Ovary (tissue), 9 donors: Measurements from ENCODE around the gene KCNIP4. TPM values are rescaled to one million over a fixed set of nuclear protein-coding genes. Genes with fewer than 3 reads are reported as not detected.

Source experiments
- DNase-seq, 5 donors: peaks; one replicate each; pipeline ENCODE4 v3.0.0-alpha.2; 2019 to 2020
- H3K27ac ChIP-seq, 2 donors: fragments of 200-600 bp; one replicate each; pipeline versions ENCODE4 v1.5.1 to v1.8.0; 2019 to 2022
- H3K27me3 ChIP-seq: fragments of 200-600 bp; one replicate; pipeline ENCODE4 v1.8.0; 2022
- H3K36me3 ChIP-seq: fragments of 200-600 bp; sonication (generic); one replicate; pipeline ENCODE4 v1.5.1; 2019
- H3K4me1 ChIP-seq: one replicate; pipeline ENCODE4 v1.8.1; 2013; ENCODE audit warnings: mild to moderate bottlenecking, moderate library complexity; ENCODE audit not compliant: insufficient read depth
- H3K4me3 ChIP-seq: fragments of 200-600 bp; sonication (generic); one replicate; pipeline ENCODE4 v1.5.1; 2017
- H3K9me3 ChIP-seq, 2 donors: fragments of 200-600 bp in 1 of 2; sonication (generic) in 1 of 2; one replicate each; pipeline versions ENCODE4 v1.5.1 to v1.8.1; 2013 to 2019; ENCODE audit warnings: mild to moderate bottlenecking in 1 of 2, moderate library complexity in 1 of 2
- EP300 ChIP-seq: sonication (generic); formaldehyde crosslinking; IDR thresholded peaks from one replicate; pipeline ENCODE4 v1.6.1; 2017; ENCODE audit warnings: antibody characterized with exemption
- POLR2A ChIP-seq: fragments of 450-650 bp; IDR thresholded peaks from one replicate; pipeline ENCODE4 v1.6.1; 2017; ENCODE audit warnings: antibody characterized with exemption, mild to moderate bottlenecking, moderate library complexity
- WGBS, 3 donors: extraction: QIAGEN DNeasy Blood & Tissue Kit in 1 of 3; methylation state at CpG; one replicate each; pipeline versions ENCODE4 v1.1.5 to v1.1.7; 2013 to 2017; 5-methylcytosine and 5-hydroxymethylcytosine counted together
- intact Hi-C, 4 donors: fragments of 100-400 bp; cut with DNase I; formaldehyde crosslinking; loops; one replicate each; pipeline versions ENCODE4 v1.11.0 to v1.15.1; 2022 to 2023
- polyA plus RNA-seq, 2 donors: library from polyadenylated mRNA; stranded (reverse); fragments of 200-250 nt in 1 of 2; fragments of 350-450 nt in 1 of 2; fragmentation: Illumina TruSeq in 1 of 2; extraction: RNeasy Lipid Tissue Mini Kit (QIAGEN cat#74804) in 1 of 2; gene quantifications; one replicate each; pipeline ENCODE4 v1.2.3, GENCODE V29; 2013 to 2014
- total RNA-seq, 7 donors: library from RNA; depleted of rRNA in 2 of 7; stranded (reverse); fragments of >200 nt in 2 of 7; fragmentation: NEBNext Ultra II Directional in 3 of 7; extraction: Animal tissue kit (Norgen Biotek cat#: 25700) in 3 of 7; gene quantifications; one replicate each; pipeline versions ENCODE4 v1.1.0 to v1.2.4, GENCODE V29; 2016 to 2023
- TF ChIP-seq, protein P1 (sequence below), 3 donors: fragments of 450-650 bp in 2 of 3; fragments of 200-600 bp in 1 of 3; IDR thresholded peaks; one replicate each; pipeline versions ENCODE4 v1.5.1 to v1.8.0; 2016 to 2022; ENCODE audit warnings: antibody characterized with exemption in 3 of 3, mild to moderate bottlenecking in 1 of 3
- donor health status: DM: no; HTN: no; CAD: no; lungs with moderate emphysema.
- donor health status: DM: no; HTN: no; CAD: no.
- donor health status: Bipolar disorder and iron deficiency.
- donor health status: DM: yes; HTN: yes; CAD: no.
- donor health status: DM: no; HTN: no; CAD: no.
- donor health status: DM: yes; HTN: yes; CAD: no.

Gene KCNIP4
- total and polyA plus RNA-seq, 9 donors, result 0.11 to 3.9 (median 0.93) TPM; not detected in 1

DNA sequence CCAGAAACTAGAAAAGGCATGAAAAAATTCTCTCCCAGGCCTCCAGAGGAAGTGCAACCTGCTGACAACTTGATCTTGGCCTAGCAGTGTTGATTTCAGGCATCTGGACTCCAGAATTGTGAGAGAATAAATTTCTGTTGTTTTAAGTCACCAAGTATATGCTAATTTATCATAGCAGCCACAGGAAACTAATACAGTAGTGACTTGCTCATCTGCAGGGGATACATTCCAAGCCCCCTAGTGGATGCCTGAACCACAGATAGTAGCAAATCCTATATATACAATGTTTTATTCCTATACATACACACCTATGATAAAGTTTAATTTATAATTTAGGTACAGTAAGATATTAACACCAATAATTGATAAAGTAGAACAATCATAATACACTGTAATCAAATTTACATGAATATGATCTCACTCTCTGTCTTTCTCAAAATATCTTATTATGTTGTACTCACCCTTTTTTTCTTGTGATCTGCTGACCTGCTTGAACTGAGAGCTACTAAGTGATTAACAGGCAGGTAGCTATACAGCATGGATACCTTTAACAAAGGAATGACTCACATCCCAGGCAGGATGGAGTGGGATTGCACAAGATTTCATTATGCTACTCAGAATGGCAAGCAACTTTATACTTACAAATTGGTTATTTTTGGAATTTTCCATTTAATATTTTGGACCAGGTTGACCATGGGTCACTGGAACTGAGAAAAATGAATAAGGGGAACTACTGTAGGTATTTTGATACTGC lies 501.1 kb downstream of the KCNIP4 start:
- no peak for DNase-seq
- TF ChIP-seq EP300, result no peak
- no peak for TF ChIP-seq POLR2A
- TF ChIP-seq, protein P1, sequence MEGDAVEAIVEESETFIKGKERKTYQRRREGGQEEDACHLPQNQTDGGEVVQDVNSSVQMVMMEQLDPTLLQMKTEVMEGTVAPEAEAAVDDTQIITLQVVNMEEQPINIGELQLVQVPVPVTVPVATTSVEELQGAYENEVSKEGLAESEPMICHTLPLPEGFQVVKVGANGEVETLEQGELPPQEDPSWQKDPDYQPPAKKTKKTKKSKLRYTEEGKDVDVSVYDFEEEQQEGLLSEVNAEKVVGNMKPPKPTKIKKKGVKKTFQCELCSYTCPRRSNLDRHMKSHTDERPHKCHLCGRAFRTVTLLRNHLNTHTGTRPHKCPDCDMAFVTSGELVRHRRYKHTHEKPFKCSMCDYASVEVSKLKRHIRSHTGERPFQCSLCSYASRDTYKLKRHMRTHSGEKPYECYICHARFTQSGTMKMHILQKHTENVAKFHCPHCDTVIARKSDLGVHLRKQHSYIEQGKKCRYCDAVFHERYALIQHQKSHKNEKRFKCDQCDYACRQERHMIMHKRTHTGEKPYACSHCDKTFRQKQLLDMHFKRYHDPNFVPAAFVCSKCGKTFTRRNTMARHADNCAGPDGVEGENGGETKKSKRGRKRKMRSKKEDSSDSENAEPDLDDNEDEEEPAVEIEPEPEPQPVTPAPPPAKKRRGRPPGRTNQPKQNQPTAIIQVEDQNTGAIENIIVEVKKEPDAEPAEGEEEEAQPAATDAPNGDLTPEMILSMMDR (IDR thresholded peaks at IDR 0.05), result no peak
- Histone ChIP-seq H3K4me3 (no peak overlapping the region), H3K9me3 (no peaks in the 10 kb centered on the region), H3K27me3 (no peaks in the 10 kb centered on the region), H3K4me1 (no peaks in the 10 kb centered on the region), H3K36me3 (no peaks in the 10 kb centered on the region), H3K27ac (no peak overlapping the region)
- intact Hi-C loops, result no loop called here

DNA sequence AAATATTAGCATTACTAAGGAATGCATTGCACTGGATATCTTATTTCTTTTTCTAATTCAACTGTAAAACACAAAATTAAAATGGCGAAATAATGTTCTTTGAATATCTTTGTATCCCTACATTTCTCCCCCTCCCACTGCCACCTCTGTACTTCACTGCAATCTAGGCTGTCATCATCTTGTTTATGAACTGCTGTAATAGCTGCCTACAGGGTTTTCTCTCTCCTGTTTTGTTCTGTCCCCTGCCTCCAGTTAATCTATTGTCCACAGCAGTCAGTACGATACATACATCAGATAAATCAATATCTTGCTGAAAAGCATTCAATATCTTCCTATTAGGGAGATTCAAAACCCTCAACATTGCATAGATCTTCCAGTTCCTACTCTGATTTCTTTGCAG lies 528.4 kb downstream of the KCNIP4 start:
- TF ChIP-seq EP300, result no peak
- TF ChIP-seq, protein P1 (IDR thresholded peaks at IDR 0.05), result no peak
- TF ChIP-seq POLR2A, result no peak
- 74 to 88% (median 84%) methylated on average over 2 of the region's 2 CpGs for WGBS, 3 donors
- intact Hi-C loops, result no loop called here
- Histone ChIP-seq H3K9me3 (no peaks in the 10 kb centered on the region), H3K4me1 (no peaks in the 10 kb centered on the region), H3K36me3 (no peaks in the 10 kb centered on the region), H3K4me3 (no peak overlapping the region), H3K27ac (no peak overlapping the region), H3K27me3 (no peaks in the 10 kb centered on the region)
- no peak for DNase-seq

DNA sequence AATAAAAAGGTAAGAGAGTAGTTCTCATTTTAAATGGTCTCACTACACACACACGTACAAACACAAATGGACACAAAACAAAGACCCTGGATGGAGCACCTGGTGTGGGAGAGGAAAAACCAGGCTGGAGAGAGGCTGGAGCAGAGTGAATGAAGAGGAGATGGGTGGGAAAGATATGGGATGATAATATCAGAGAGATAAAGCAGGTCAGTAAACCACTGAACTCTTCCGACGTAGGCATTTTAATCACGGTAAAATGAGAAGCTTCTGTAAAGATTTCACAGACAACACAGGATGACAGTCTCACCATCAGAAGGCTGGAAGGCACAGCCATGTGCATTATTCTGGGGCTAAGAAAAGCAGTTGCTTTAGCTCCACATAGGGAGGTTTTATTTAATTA lies 532.8 kb downstream of the KCNIP4 start:
- Histone ChIP-seq H3K36me3 (no peaks in the 10 kb centered on the region), H3K27ac (no peak overlapping the region), H3K4me1 (no peaks in the 10 kb centered on the region), H3K27me3 (no peaks in the 10 kb centered on the region), H3K4me3 (no peak overlapping the region), H3K9me3 (no peaks in the 10 kb centered on the region)
- DNase-seq, result no peak
- whole genome bisulfite sequencing, 3 donors, result 79 to 82% (median 82%) methylated on average over 4 of the region's 4 CpGs
- intact Hi-C loops, result no loop called here
- TF ChIP-seq POLR2A (no peak), EP300 (no peak)
- TF ChIP-seq, protein P1 (IDR thresholded peaks at IDR 0.05), result no peak

DNA sequence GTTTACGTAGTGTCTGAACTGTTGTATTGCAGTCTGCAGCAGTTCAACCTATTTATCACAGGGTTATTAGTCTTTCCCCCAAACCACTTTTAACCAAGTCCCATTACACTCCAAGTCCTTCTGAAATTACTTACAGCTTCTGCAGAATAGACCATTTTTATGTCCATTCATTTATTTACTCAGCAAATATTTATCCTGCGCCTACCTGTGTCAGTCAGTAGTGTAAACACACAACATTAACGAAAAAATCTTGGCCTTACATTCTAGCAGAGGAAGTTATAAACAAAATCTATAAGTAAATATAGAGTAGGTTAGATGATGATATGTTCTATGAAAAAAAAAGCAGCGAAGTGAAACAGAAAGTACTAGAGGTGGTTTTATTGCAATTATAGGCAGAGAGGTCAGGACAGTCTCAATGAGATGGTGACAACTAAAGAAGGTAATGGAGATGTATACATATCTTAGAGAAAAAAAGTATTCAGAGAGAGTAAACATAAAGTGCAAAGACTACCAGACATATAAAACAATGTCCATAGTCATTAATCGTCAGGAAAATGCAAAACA lies 534.7 kb downstream of the KCNIP4 start:
- no peak overlapping the region for H3K4me3 ChIP-seq
- no peaks in the 10 kb centered on the region for H3K27me3 ChIP-seq
- H3K9me3 ChIP-seq, result no peaks in the 10 kb centered on the region
- TF ChIP-seq POLR2A (no peak), EP300 (no peak)
- TF ChIP-seq, protein P1 (IDR thresholded peaks at IDR 0.05), result no peak
- intact Hi-C loops, result no loop called here
- 89 to 93% (median 92%) methylated on average over 5 of the region's 5 CpGs for WGBS, 3 donors
- H3K4me1 ChIP-seq, result no peaks in the 10 kb centered on the region
- no peak for DNase-seq
- no peak overlapping the region for H3K27ac ChIP-seq
- no peaks in the 10 kb centered on the region for H3K36me3 ChIP-seq
